Ishikawa (cell line): ENCODE data around the gene BIRC6.

Source experiments
- CEBPB ChIP-seq: IDR thresholded peaks from 2 replicates; pipeline ENCODE4 v1.6.1; 2012
- EGR1 ChIP-seq: IDR thresholded peaks from 2 replicates; pipeline ENCODE4 v1.6.1; 2012
- EP300 ChIP-seq: IDR thresholded peaks from 2 replicates; pipeline ENCODE4 v1.6.1; 2012; ENCODE audit warnings: borderline replicate concordance
- RAD21 ChIP-seq: IDR thresholded peaks from 2 replicates; pipeline ENCODE4 v1.6.1; 2012; ENCODE audit warnings: low read depth
- TEAD4 ChIP-seq: IDR thresholded peaks from 2 replicates; pipeline ENCODE4 v1.6.1; 2012
- YY1 ChIP-seq: IDR thresholded peaks from 2 replicates; pipeline ENCODE4 v1.6.1; 2012; ENCODE audit warnings: low read depth
- TF ChIP-seq, protein P1 (sequence below): IDR thresholded peaks from 2 replicates; pipeline ENCODE4 v1.6.1; 2012; ENCODE audit warnings: low read depth, mild to moderate bottlenecking

DNA sequence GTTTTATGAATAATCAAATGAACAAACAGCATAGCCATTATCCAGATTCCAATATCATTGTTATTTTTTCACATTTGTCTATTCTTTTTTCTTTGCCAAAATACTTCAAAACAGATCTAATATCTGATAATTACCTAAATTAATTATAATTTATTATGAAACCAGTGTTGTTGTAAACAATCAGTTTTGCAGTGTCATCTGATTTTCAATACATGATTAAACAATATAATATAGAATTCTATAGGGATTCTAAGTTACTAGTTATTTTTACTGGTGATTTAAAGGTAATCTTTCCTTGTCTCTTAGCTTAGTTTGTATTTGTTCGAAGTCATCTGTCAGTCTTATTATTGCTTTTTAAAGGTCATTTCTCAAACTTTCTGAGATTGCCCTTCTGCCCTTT lies 101.0 kb downstream of the BIRC6 start:
- TF ChIP-seq EGR1: no peak
- TF ChIP-seq, protein P1, sequence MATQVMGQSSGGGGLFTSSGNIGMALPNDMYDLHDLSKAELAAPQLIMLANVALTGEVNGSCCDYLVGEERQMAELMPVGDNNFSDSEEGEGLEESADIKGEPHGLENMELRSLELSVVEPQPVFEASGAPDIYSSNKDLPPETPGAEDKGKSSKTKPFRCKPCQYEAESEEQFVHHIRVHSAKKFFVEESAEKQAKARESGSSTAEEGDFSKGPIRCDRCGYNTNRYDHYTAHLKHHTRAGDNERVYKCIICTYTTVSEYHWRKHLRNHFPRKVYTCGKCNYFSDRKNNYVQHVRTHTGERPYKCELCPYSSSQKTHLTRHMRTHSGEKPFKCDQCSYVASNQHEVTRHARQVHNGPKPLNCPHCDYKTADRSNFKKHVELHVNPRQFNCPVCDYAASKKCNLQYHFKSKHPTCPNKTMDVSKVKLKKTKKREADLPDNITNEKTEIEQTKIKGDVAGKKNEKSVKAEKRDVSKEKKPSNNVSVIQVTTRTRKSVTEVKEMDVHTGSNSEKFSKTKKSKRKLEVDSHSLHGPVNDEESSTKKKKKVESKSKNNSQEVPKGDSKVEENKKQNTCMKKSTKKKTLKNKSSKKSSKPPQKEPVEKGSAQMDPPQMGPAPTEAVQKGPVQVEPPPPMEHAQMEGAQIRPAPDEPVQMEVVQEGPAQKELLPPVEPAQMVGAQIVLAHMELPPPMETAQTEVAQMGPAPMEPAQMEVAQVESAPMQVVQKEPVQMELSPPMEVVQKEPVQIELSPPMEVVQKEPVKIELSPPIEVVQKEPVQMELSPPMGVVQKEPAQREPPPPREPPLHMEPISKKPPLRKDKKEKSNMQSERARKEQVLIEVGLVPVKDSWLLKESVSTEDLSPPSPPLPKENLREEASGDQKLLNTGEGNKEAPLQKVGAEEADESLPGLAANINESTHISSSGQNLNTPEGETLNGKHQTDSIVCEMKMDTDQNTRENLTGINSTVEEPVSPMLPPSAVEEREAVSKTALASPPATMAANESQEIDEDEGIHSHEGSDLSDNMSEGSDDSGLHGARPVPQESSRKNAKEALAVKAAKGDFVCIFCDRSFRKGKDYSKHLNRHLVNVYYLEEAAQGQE: no peak
- TF ChIP-seq EP300: no peak
- TF ChIP-seq CEBPB: no peak
- no peak for TF ChIP-seq RAD21
- no peak for TF ChIP-seq TEAD4
- no peak for TF ChIP-seq YY1
